AG04450 (cell line): ENCODE results near the gene P4HA2. TPM values are rescaled to one million over a fixed set of nuclear protein-coding genes. Genes with fewer than 3 reads are reported as not detected.

Source experiments
- CTCF ChIA-PET: fragments of 300-600, 350-600 bp; formaldehyde crosslinking; extraction: SDS; loops from one replicate; lab custom pipeline; 2022; ENCODE audit warnings: antibody characterized with exemption, inconsistent platforms; lab: Charles Lee
- POLR2A ChIA-PET: fragments of 350-600 bp; formaldehyde crosslinking; extraction: SDS; loops from one replicate; lab custom pipeline; 2021; ENCODE audit warnings: antibody characterized with exemption, inconsistent platforms; lab: Yijun Ruan, JAX
- DNase-seq: peaks from one replicate; pipeline ENCODE4 v3.0.0-alpha.2; 2011; ENCODE audit warnings: low read depth, low spot score
- H3K27ac ChIP-seq: one replicate; pipeline ENCODE4 v1.5.1; 2012; ENCODE audit warnings: low read depth, low read length, control low read depth
- H3K27me3 ChIP-seq: one replicate; pipeline ENCODE4 v1.6.0; 2012; ENCODE audit warnings: low read length; ENCODE audit not compliant: control insufficient read depth, insufficient read depth
- H3K4me3 ChIP-seq: 2 replicates; pipeline ENCODE4 v1.5.1; 2011; ENCODE audit warnings: mild to moderate bottlenecking, low read depth, low read length, control low read depth
- H3K9me3 ChIP-seq: 2 replicates; pipeline ENCODE4 v1.5.1; 2012; ENCODE audit warnings: low read length; ENCODE audit not compliant: control insufficient read depth, insufficient read depth
- CTCF ChIP-seq: IDR thresholded peaks from 2 replicates; pipeline ENCODE4 v1.5.1; 2011; ENCODE audit warnings: low read depth, low read length, control low read depth, inconsistent platforms
- polyA plus RNA-seq: library from polyadenylated mRNA; depleted of rRNA; stranded (reverse); fragments of >200 nt; gene quantifications from 2 replicates; pipeline ENCODE4 v1.2.3, GENCODE V29; 2011

Gene P4HA2
- polyA plus RNA-seq, 1 experiment, result 178 TPM

GRCh38 chr5:132264546-132265335, 37.1 kb upstream of the P4HA2 start:
- no peak for TF ChIP-seq CTCF
- Histone ChIP-seq H3K27me3 (no peaks in the 10 kb centered on the region), H3K27ac (peak overlapping the region; percentile 95), H3K9me3 (no peaks in the 10 kb centered on the region), H3K4me3 (no peak overlapping the region)
- POLR2A ChIA-PET, result interaction anchor here (1.5 to 3.0 kb wide), 2 partner anchors 29 to 37 kb away, joined by 5 to 16 read pairs; partner anchors contain the start of genes P4HA2 and SLC22A4
- CTCF ChIA-PET, result interaction anchor here (1.0 to 2.7 kb wide), 4 partner anchors 8 to 200 kb away, joined by 3 to 17 read pairs (median 4); no protein-coding TSS in a partner anchor
- no peak for DNase-seq

GRCh38 chr5:132263548-132264261, 36.1 kb upstream of the P4HA2 start:
- peak; percentile 49 for DNase-seq
- Histone ChIP-seq H3K4me3 (no peak overlapping the region), H3K9me3 (no peaks in the 10 kb centered on the region), H3K27ac (peak overlapping the region; percentile 95), H3K27me3 (no peaks in the 10 kb centered on the region)
- TF ChIP-seq CTCF, result peak; percentile 20; the same call in 1 of the 2 replicates
- CTCF ChIA-PET, result interaction anchor here (1.0 to 2.7 kb wide), 3 partner anchors 9 to 199 kb away, joined by 3 to 17 read pairs (median 4); no protein-coding TSS in a partner anchor
- POLR2A ChIA-PET, result interaction anchor here (1.0 to 3.0 kb wide), 3 partner anchors 15 to 36 kb away, joined by 3 to 16 read pairs (median 5); partner anchors contain the start of genes P4HA2 and SLC22A4

GRCh38 chr5:132262882-132263547, 35.4 kb upstream of the P4HA2 start:
- no peak for DNase-seq
- CTCF ChIA-PET, result interaction anchor here (1.9 to 9.7 kb wide), 3 partner anchors 10 to 25 kb away, joined by 4 to 55 read pairs (median 17); no protein-coding TSS in a partner anchor
- POLR2A ChIA-PET, result interaction anchor here (1.0 to 3.0 kb wide), 2 partner anchors 15 to 31 kb away, joined by 3 to 16 read pairs; partner anchors contain the start of gene SLC22A4
- TF ChIP-seq CTCF, result no peak
- no peaks in the 10 kb centered on the region for H3K9me3 ChIP-seq
- H3K4me3 ChIP-seq, result no peak overlapping the region
- no peaks in the 10 kb centered on the region for H3K27me3 ChIP-seq
- peak overlapping the region; percentile 95 for H3K27ac ChIP-seq

GRCh38 chr5:132261881-132262845, 34.5 kb upstream of the P4HA2 start:
- Histone ChIP-seq H3K4me3 (no peak overlapping the region), H3K27me3 (no peaks in the 10 kb centered on the region), H3K27ac (peak overlapping the region; percentile 3), H3K9me3 (no peaks in the 10 kb centered on the region; the same call in 1 of the 2 replicates)
- no peak for TF ChIP-seq CTCF
- ChIA-PET POLR2A (interaction anchor here (3.0 kb wide), 1 partner anchor 32 kb away, joined by 16 read pairs; the partner anchor contains the start of gene SLC22A4), CTCF (interaction anchor here (9.7 kb wide), 1 partner anchor 24 kb away, joined by 55 read pairs; no protein-coding TSS in a partner anchor)
- no peak for DNase-seq
